ENCODE data around the gene ENTR1.
A peak's percentile ranks its signal among the peaks of the same experiment; 100 is the strongest.

The ENTR1 gene

DNA sequence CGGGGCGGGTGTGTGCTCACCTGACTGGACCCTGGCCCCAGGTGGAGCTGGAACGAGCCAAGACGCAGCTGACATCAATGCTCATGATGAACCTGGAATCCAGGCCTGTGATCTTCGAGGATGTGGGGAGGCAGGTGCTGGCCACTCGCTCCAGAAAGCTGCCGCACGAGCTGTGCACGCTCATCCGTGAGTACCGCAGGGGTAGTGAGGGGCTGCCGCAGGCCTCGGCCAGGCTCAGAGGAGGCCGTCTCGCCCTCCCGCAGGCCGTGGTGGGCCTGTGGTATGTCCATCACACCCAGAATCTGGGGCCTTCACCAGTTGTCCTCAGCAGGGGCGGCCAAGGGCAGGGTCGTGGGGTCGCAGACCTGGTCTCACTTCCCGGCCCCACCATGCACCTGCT is 11.4 kb upstream of the ENTR1 start:
- TF ChIP-seq CREB1 (IDR thresholded peaks at IDR 0.05; ENCODE audit: low read depth), result no peak
- no peak for TF ChIP-seq CEBPB (IDR thresholded peaks at IDR 0.05)
- TF ChIP-seq YY1 (IDR thresholded peaks at IDR 0.05; ENCODE audit: low read depth), result no peak
- no peak for TF ChIP-seq EP300 (IDR thresholded peaks at IDR 0.05; ENCODE audit: borderline replicate concordance)

- TF ChIP-seq TAF1 (IDR thresholded peaks at IDR 0.05; ENCODE audit: low read depth) (no peak), FOXM1 (IDR thresholded peaks at IDR 0.05; ENCODE audit: borderline replicate concordance, low read depth) (no peak), EP300 (IDR thresholded peaks at IDR 0.05; ENCODE audit: borderline replicate concordance) (no peak), CREB1 (IDR thresholded peaks at IDR 0.05; ENCODE audit: low read depth) (no peak), YY1 (IDR thresholded peaks at IDR 0.05; ENCODE audit: low read depth) (no peak), TEAD4 (IDR thresholded peaks at IDR 0.05) (no peak), RAD21 (IDR thresholded peaks at IDR 0.05; ENCODE audit: low read depth) (no peak), NFIC (IDR thresholded peaks at IDR 0.05) (no peak), EGR1 (IDR thresholded peaks at IDR 0.05) (no peak), TCF12 (IDR thresholded peaks at IDR 0.05; ENCODE audit: low read depth) (no peak), ZBTB7A (IDR thresholded peaks at IDR 0.05; ENCODE audit: low read depth) (no peak)
- TF ChIP-seq, protein P1, sequence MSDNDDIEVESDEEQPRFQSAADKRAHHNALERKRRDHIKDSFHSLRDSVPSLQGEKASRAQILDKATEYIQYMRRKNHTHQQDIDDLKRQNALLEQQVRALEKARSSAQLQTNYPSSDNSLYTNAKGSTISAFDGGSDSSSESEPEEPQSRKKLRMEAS (IDR thresholded peaks at IDR 0.05), result no peak
- TF ChIP-seq, protein P2, sequence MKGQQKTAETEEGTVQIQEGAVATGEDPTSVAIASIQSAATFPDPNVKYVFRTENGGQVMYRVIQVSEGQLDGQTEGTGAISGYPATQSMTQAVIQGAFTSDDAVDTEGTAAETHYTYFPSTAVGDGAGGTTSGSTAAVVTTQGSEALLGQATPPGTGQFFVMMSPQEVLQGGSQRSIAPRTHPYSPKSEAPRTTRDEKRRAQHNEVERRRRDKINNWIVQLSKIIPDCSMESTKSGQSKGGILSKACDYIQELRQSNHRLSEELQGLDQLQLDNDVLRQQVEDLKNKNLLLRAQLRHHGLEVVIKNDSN (IDR thresholded peaks at IDR 0.05), result no peak
Observed at GRCh38 chr9:136419092-136419420, 8.6 kb upstream of the ENTR1 start.

- no peak for TF ChIP-seq FOXM1 (IDR thresholded peaks at IDR 0.05; ENCODE audit: borderline replicate concordance, low read depth)
- TF ChIP-seq TCF12 (IDR thresholded peaks at IDR 0.05; ENCODE audit: low read depth), result no peak
Observed at GRCh38 chr9:136418182-136419091, 8.0 kb upstream of the ENTR1 start.

DNA sequence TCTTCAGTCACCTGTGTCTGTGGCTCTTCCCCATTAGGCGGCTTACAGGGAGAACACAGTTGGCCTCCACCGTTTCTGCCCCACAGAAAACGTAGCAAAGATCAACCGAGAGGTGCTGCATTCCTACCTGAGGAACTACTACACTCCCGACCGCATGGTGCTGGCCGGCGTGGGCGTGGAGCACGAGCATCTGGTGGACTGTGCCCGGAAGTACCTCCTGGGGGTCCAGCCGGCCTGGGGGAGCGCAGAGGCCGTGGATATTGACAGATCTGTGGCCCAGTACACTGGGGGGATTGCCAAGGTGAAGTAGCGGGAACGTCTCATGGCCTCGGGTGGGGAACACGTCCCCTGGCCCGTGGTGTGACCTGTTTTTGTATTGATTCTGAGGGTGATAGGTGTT is 6.5 kb upstream of the ENTR1 start:
- TF ChIP-seq TCF12 (IDR thresholded peaks at IDR 0.05; ENCODE audit: low read depth) (no peak), EGR1 (IDR thresholded peaks at IDR 0.05) (no peak), FOXM1 (IDR thresholded peaks at IDR 0.05; ENCODE audit: borderline replicate concordance, low read depth) (no peak)

DNA sequence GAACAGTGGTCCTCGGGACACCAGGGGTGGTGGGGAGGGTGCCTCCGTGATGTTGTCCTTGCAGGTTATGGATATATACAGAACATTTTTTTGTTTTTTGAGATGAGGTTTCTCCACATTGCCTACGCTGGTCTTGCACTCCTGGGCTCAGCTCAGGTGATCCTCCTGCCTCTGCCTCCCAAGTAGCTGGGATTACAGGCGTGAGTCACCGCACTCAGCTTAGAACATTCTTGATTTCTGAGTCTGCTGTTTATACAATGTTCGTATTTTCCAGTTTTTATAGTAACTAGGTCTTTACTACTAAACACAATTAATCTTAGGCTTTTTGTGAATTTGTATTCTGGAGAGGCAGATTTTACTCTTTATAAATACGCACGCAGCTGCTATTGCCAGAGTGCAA is 6.0 kb upstream of the ENTR1 start:
- TF ChIP-seq EGR1 (IDR thresholded peaks at IDR 0.05) (no peak), NFIC (IDR thresholded peaks at IDR 0.05) (no peak)

DNA sequence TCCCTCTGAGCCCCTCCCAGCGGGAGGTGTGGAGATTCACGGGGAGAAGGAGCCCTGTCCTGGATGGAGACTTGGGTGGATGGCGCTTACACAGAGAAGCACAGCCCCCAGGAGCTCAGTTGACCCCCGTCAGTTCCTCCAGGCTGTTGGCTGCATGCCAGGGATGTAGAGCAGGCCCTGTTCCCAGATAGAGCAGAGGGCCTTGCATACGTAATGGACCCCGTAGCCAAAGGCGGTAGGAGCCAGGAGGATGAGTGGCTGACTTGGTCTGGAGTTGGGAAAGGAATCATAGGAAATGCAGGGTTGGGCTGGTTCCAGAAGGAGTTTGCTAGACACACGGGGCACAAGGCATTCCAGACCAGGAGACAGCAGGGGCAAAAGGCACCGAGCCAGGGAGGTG is 2.5 kb upstream of the ENTR1 start:
- TF ChIP-seq NFIC (IDR thresholded peaks at IDR 0.05) (0 out of 2 replicates have a peak, but pooled peaks have one; percentile 17), EGR1 (IDR thresholded peaks at IDR 0.05) (no peak)

DNA sequence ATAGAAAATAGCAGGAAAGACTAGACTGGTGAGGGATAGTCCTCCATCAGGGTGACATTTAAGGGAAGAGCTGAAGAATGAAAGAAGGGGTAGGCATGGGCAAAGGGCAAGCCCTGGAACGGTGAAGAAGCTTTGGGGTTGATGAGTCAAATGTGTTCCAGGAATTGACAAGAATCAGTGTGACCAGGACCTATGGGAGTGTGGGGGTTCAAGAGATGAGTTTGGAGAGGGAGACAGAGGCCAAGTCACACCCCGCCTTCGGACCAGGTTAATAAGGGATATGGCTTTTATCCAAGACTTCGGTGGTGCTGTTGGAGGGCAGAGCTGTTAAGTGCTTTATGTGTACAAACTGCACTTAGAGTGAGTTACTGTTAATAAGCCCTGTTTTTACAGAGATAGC is 964 bp upstream of the ENTR1 start:
- TF ChIP-seq TCF12 (IDR thresholded peaks at IDR 0.05; ENCODE audit: low read depth) (no peak), CREB1 (IDR thresholded peaks at IDR 0.05; ENCODE audit: low read depth) (no peak), RAD21 (IDR thresholded peaks at IDR 0.05; ENCODE audit: low read depth) (no peak), TEAD4 (IDR thresholded peaks at IDR 0.05) (no peak), EP300 (IDR thresholded peaks at IDR 0.05; ENCODE audit: borderline replicate concordance) (no peak), CEBPB (IDR thresholded peaks at IDR 0.05) (no peak), TAF1 (IDR thresholded peaks at IDR 0.05; ENCODE audit: low read depth) (no peak), YY1 (IDR thresholded peaks at IDR 0.05; ENCODE audit: low read depth) (no peak), NFIC (IDR thresholded peaks at IDR 0.05) (no peak)
- TF ChIP-seq, protein P3, sequence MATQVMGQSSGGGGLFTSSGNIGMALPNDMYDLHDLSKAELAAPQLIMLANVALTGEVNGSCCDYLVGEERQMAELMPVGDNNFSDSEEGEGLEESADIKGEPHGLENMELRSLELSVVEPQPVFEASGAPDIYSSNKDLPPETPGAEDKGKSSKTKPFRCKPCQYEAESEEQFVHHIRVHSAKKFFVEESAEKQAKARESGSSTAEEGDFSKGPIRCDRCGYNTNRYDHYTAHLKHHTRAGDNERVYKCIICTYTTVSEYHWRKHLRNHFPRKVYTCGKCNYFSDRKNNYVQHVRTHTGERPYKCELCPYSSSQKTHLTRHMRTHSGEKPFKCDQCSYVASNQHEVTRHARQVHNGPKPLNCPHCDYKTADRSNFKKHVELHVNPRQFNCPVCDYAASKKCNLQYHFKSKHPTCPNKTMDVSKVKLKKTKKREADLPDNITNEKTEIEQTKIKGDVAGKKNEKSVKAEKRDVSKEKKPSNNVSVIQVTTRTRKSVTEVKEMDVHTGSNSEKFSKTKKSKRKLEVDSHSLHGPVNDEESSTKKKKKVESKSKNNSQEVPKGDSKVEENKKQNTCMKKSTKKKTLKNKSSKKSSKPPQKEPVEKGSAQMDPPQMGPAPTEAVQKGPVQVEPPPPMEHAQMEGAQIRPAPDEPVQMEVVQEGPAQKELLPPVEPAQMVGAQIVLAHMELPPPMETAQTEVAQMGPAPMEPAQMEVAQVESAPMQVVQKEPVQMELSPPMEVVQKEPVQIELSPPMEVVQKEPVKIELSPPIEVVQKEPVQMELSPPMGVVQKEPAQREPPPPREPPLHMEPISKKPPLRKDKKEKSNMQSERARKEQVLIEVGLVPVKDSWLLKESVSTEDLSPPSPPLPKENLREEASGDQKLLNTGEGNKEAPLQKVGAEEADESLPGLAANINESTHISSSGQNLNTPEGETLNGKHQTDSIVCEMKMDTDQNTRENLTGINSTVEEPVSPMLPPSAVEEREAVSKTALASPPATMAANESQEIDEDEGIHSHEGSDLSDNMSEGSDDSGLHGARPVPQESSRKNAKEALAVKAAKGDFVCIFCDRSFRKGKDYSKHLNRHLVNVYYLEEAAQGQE (IDR thresholded peaks at IDR 0.05; ENCODE audit: low read depth), result no peak
- TF ChIP-seq, protein P1 (IDR thresholded peaks at IDR 0.05), result no peak

DNA sequence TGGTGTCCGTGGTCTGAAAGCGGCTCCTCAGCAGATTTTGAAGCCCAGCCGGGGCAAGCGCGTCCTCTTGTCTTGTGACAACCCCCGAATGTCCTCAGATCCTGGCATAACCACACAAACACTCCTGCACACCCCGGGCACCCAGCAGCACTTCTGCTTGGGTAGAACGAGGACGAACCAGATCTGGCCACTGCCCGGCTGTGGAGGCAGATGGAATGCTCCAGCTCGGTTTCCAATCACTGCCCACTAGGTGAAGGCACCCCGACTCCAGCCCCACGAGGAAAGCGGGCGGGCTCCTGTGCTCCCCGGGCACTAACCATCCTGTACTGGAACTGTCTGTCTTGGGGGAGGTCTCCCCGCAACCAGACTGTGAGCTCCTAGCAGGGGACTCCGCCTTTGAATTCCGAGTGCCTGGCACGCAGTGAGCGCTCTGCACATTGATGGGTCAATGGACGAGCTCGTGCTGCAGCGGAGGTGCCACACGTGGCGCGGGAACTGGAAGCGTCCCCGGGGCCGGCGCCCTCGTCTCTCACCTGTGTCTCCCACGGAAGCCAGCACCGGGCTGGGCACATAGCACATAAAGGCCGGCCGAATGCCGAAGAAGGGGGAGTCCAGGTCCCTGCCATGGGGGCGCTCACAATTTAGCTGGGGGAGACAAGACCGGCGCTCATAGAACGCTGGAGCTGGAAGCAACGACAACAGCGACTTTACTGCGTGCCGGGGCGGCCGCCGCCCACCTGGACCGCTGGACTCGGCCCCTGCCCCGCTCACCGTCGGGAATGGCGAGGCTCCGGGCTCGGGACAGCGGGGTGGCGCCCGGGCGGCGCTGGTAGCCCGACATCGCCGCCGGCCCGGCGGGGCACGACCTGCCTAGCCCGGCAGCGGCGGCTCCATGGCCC is 608 bp downstream of the ENTR1 start:
- TF ChIP-seq NFIC (IDR thresholded peaks at IDR 0.05) (no peak), CEBPB (IDR thresholded peaks at IDR 0.05) (no peak), TCF12 (IDR thresholded peaks at IDR 0.05; ENCODE audit: low read depth) (no peak), RAD21 (IDR thresholded peaks at IDR 0.05; ENCODE audit: low read depth) (no peak), YY1 (IDR thresholded peaks at IDR 0.05; ENCODE audit: low read depth) (no peak), TAF1 (IDR thresholded peaks at IDR 0.05; ENCODE audit: low read depth) (no peak), ZBTB7A (IDR thresholded peaks at IDR 0.05; ENCODE audit: low read depth) (peak; percentile 4; the same call in 1 of the 2 replicates), EGR1 (IDR thresholded peaks at IDR 0.05) (no peak), EP300 (IDR thresholded peaks at IDR 0.05; ENCODE audit: borderline replicate concordance) (no peak), CREB1 (IDR thresholded peaks at IDR 0.05; ENCODE audit: low read depth) (no peak)
- TF ChIP-seq, protein P2 (IDR thresholded peaks at IDR 0.05), result 0 out of 2 replicates have a peak, but pooled peaks have one; percentile 14
- TF ChIP-seq, protein P3 (IDR thresholded peaks at IDR 0.05; ENCODE audit: low read depth), result no peak
- TF ChIP-seq, protein P1 (IDR thresholded peaks at IDR 0.05), result peak; percentile 98

Data from Ishikawa (cell line).